AG08396 (cell line): Measurements from ENCODE around the gene UBTD1.
"Not testable (repeated sequence)": the region's sequence is repeated elsewhere in the genome, so short reads cannot be mapped to it uniquely, and the experiment has no call there.

Source experiments
- DNase-seq: peaks from one replicate; pipeline ENCODE4 v3.0.0; 2012; ENCODE audit warnings: low spot score, mixed read lengths

UBTD1 gene

GRCh38 chr10:97538839-97539238, 40.1 kb downstream of the UBTD1 start:
- DNase-seq: no peak

GRCh38 chr10:97539523-97540200, 40.9 kb downstream of the UBTD1 start:
- peak; percentile 73 for DNase-seq

- no peak for DNase-seq
These were observed 42.2 kb downstream of the UBTD1 start for GRCh38 chr10:97540669-97541500.

- peak; percentile 78 for DNase-seq
These were observed 43.7 kb downstream of the UBTD1 start for GRCh38 chr10:97542169-97543024.

- peak; percentile 92 for DNase-seq
These were observed 44.4 kb downstream of the UBTD1 start for GRCh38 chr10:97543025-97543546.

GRCh38 chr10:97546456-97547270, 47.9 kb downstream of the UBTD1 start:
- no peak for DNase-seq

- no peak for DNase-seq
These were observed 48.5 kb downstream of the UBTD1 start for GRCh38 chr10:97547271-97547600.

- no peak for DNase-seq
These were observed 49.2 kb downstream of the UBTD1 start for GRCh38 chr10:97547962-97548361.

GRCh38 chr10:97548828-97549455, 50.2 kb downstream of the UBTD1 start:
- DNase-seq: no peak

GRCh38 chr10:97549587-97550322, 51.0 kb downstream of the UBTD1 start:
- DNase-seq: no peak

- no peak for DNase-seq
These were observed 51.8 kb downstream of the UBTD1 start for GRCh38 chr10:97550336-97551149.

- DNase-seq: no peak
These were observed 52.5 kb downstream of the UBTD1 start for GRCh38 chr10:97551271-97551670.

- DNase-seq: peak; percentile 75
These were observed 54.9 kb downstream of the UBTD1 start for GRCh38 chr10:97553575-97554031.

GRCh38 chr10:97554336-97554735, 55.6 kb downstream of the UBTD1 start:
- not testable (repeated sequence) for DNase-seq

- not testable (repeated sequence) for DNase-seq
These were observed 56.8 kb downstream of the UBTD1 start for GRCh38 chr10:97555541-97555940.

- DNase-seq: not testable (repeated sequence)
These were observed 62.1 kb downstream of the UBTD1 start for GRCh38 chr10:97560731-97561381.

GRCh38 chr10:97561386-97562077, 62.8 kb downstream of the UBTD1 start:
- DNase-seq: not testable (repeated sequence)

- DNase-seq: not testable (repeated sequence)
These were observed 63.6 kb downstream of the UBTD1 start for GRCh38 chr10:97562329-97562728.
